H1 (cell line): ENCODE results near the gene NPFFR1. TPM values are rescaled to one million over a fixed set of nuclear protein-coding genes. Genes with fewer than 3 reads are reported as not detected.

ENCODE experiments used
- CTCF ChIA-PET: fragments of 300-600 bp; sonication (Branson Sonifier 250); formaldehyde crosslinking; loops from one replicate; lab custom pipeline; 2021; ENCODE audit not compliant: partially characterized antibody; lab: Charles Lee
- POLR2A ChIA-PET: fragments of 300-600 bp; sonication (Branson Sonifier 250); formaldehyde crosslinking; loops from one replicate; lab custom pipeline; 2021; ENCODE audit warnings: inconsistent platforms; ENCODE audit not compliant: partially characterized antibody; lab: Charles Lee
- DNase-seq, 2 experiments: peaks; one replicate each; pipeline versions ENCODE4 v3.0.0 to v3.0.0-alpha.2; 2010 to 2022; ENCODE audit warnings: low spot score in 2 of 2, low read depth in 1 of 2, mixed read lengths in 1 of 2
- FAIRE-seq: peaks from 2 replicates; lab custom pipeline; 2011; peaks lifted over from hg19 to GRCh38; lab: Jason Lieb, UNC
- H2AFZ ChIP-seq: 2 replicates; pipeline ENCODE4 v1.8.1; 2012; ENCODE audit warnings: low read length, inconsistent platforms
- H2AK5ac ChIP-seq: 2 replicates; pipeline ENCODE4 v1.6.1; 2013; ENCODE audit warnings: low read depth, low read length
- H2BK120ac ChIP-seq: replicated peaks from 2 replicates; pipeline ENCODE3; 2013; ENCODE audit warnings: low read depth, low read length, inconsistent platforms
- H2BK12ac ChIP-seq: 2 replicates; pipeline ENCODE4 v1.6.1; 2013; ENCODE audit warnings: low read depth, low read length
- H2BK15ac ChIP-seq: 2 replicates; pipeline ENCODE4 v1.6.1; 2013; ENCODE audit warnings: low read length
- H2BK20ac ChIP-seq: 2 replicates; pipeline ENCODE4 v1.6.1; 2013; ENCODE audit warnings: low read length
- H2BK5ac ChIP-seq: 2 replicates; pipeline ENCODE4 v1.6.1; 2013; ENCODE audit warnings: low read depth, low read length
- H3K14ac ChIP-seq: 2 replicates; pipeline ENCODE4 v1.6.1; 2013; ENCODE audit warnings: inconsistent platforms; ENCODE audit not compliant: insufficient read length
- H3K18ac ChIP-seq: 2 replicates; pipeline ENCODE4 v1.6.1; 2013; ENCODE audit warnings: low read length; ENCODE audit errors: extremely low read depth
- H3K23ac ChIP-seq: 2 replicates; pipeline ENCODE4 v1.6.1; 2013; ENCODE audit warnings: inconsistent platforms; ENCODE audit not compliant: insufficient read length
- H3K23me2 ChIP-seq: 2 replicates; pipeline ENCODE4 v1.6.1; 2013; ENCODE audit warnings: low read depth, low read length
- H3K27ac ChIP-seq: 2 replicates; pipeline ENCODE4 v1.6.1; 2011; ENCODE audit warnings: low read depth, low read length, inconsistent platforms
- H3K27me3 ChIP-seq, 4 experiments: replicated peaks in 1 of 4; 1 replicate in 1 of 4; 2 replicates in 3 of 4; pipeline versions ENCODE4 v1.6.1 to v1.8.1; 2011 to 2013; ENCODE audit warnings: low read length in 3 of 4, mild to moderate bottlenecking in 3 of 4, inconsistent platforms in 2 of 4, mixed read lengths in 2 of 4, moderate library complexity in 1 of 4; ENCODE audit not compliant: control insufficient read depth in 3 of 4, insufficient read depth in 3 of 4; ENCODE audit errors: extremely low read depth in 1 of 4
- H3K36me3 ChIP-seq, 4 experiments: 2 replicates each; pipeline versions ENCODE4 v1.6.1 to v1.8.1; 2011 to 2013; ENCODE audit warnings: mild to moderate bottlenecking in 4 of 4, low read length in 3 of 4, moderate library complexity in 2 of 4, control low read depth in 1 of 4, inconsistent platforms in 1 of 4; ENCODE audit not compliant: insufficient read depth in 4 of 4, control insufficient read depth in 2 of 4
- H3K4ac ChIP-seq: replicated peaks from 2 replicates; pipeline ENCODE3; 2013; ENCODE audit warnings: low read length, low read depth, mixed read lengths, inconsistent platforms; ENCODE audit not compliant: insufficient read length
- H3K4me1 ChIP-seq, 4 experiments: replicated peaks in 1 of 4; 1 replicate in 1 of 4; 2 replicates in 3 of 4; pipeline versions ENCODE4 v1.6.1 to v1.8.1; 2011 to 2013; ENCODE audit warnings: low read length in 3 of 4, inconsistent platforms in 2 of 4, mixed read lengths in 1 of 4; ENCODE audit not compliant: insufficient read depth in 4 of 4, control insufficient read depth in 3 of 4
- H3K4me2 ChIP-seq, 2 experiments: 2 replicates each; pipeline versions ENCODE4 v1.6.1 to v1.8.1; 2011 to 2013; ENCODE audit warnings: low read depth in 2 of 2, low read length in 2 of 2, control low read depth in 1 of 2, inconsistent platforms in 1 of 2, mild to moderate bottlenecking in 1 of 2; ENCODE audit not compliant: insufficient read depth in 1 of 2
- H3K4me3 ChIP-seq, 4 experiments: fragments of 200-600, 300-600 bp in 1 of 4; sonication (generic), shearing (Covaris generic), sonication (Bioruptor Twin) in 1 of 4; 2 replicates each; pipeline versions ENCODE4 v1.5.1 to v1.8.1; 2011 to 2016; ENCODE audit warnings: low read length in 4 of 4, low read depth in 3 of 4, control low read depth in 2 of 4, inconsistent platforms in 2 of 4, mild to moderate bottlenecking in 2 of 4, mixed read lengths in 1 of 4, moderate library complexity in 1 of 4; ENCODE audit not compliant: insufficient read depth in 2 of 4; ENCODE audit errors: extremely low read depth in 1 of 4
- H3K56ac ChIP-seq: replicated peaks from 2 replicates; pipeline ENCODE3; 2013; ENCODE audit warnings: low read depth, mild to moderate bottlenecking, mixed read lengths, low read length, inconsistent platforms; ENCODE audit not compliant: insufficient read length
- H3K79me1 ChIP-seq: 2 replicates; pipeline ENCODE4 v1.6.1; 2013; ENCODE audit warnings: low read depth, low read length, control low read depth
- H3K79me2 ChIP-seq, 2 experiments: 2 replicates each; pipeline versions ENCODE4 v1.6.1 to v1.8.1; 2012 to 2013; ENCODE audit warnings: low read length in 2 of 2, mild to moderate bottlenecking in 2 of 2, inconsistent platforms in 1 of 2; ENCODE audit not compliant: insufficient read depth in 2 of 2, control insufficient read depth in 1 of 2
- H3K9ac ChIP-seq, 4 experiments: replicated peaks in 1 of 4; 1 replicate in 1 of 4; 2 replicates in 3 of 4; pipeline versions ENCODE4 v1.6.1 to v1.8.1; 2011 to 2013; ENCODE audit warnings: low read depth in 3 of 4, low read length in 3 of 4, control low read depth in 2 of 4, mild to moderate bottlenecking in 2 of 4, moderate library complexity in 2 of 4, inconsistent platforms in 1 of 4; ENCODE audit errors: extremely low read depth in 1 of 4
- H3K9me3 ChIP-seq, 2 experiments: 2 replicates each; pipeline versions ENCODE4 v1.6.1 to v1.8.1; 2012 to 2013; ENCODE audit warnings: mild to moderate bottlenecking in 2 of 2, moderate library complexity in 2 of 2, control low read depth in 1 of 2, inconsistent platforms in 1 of 2, low read depth in 1 of 2, low read length in 1 of 2, mixed read lengths in 1 of 2; ENCODE audit not compliant: insufficient read depth in 2 of 2
- H4K20me1 ChIP-seq, 2 experiments: replicated peaks in 1 of 2; 2 replicates each; pipeline versions ENCODE3 to v1.8.1; 2011 to 2013; ENCODE audit warnings: inconsistent platforms in 2 of 2, low read length in 2 of 2, mild to moderate bottlenecking in 1 of 2; ENCODE audit not compliant: insufficient read depth in 2 of 2, control insufficient read depth in 1 of 2
- H4K5ac ChIP-seq: 2 replicates; pipeline ENCODE4 v1.6.1; 2013; ENCODE audit warnings: low read length, low read depth, mixed read lengths, inconsistent platforms; ENCODE audit not compliant: insufficient read length
- H4K8ac ChIP-seq: 2 replicates; pipeline ENCODE4 v1.8.0; 2013; ENCODE audit warnings: mild to moderate bottlenecking, moderate library complexity, low read length, inconsistent platforms; ENCODE audit not compliant: insufficient read depth; ENCODE audit errors: extremely low read depth
- H4K91ac ChIP-seq: replicated peaks from 2 replicates; pipeline ENCODE3; 2013; ENCODE audit warnings: low read length, mixed read lengths, inconsistent platforms; ENCODE audit not compliant: insufficient read length
- CBX8 ChIP-seq: fragments of 300-800, 300-1000 bp; sonication (generic); IDR thresholded peaks from 2 replicates; pipeline ENCODE4 v1.7.1; 2016; ENCODE audit warnings: low read depth, low read length, borderline replicate concordance
- CTCF ChIP-seq, 3 experiments: IDR thresholded peaks; 1 replicate in 2 of 3; 2 replicates in 1 of 3; pipeline versions ENCODE4 v1.5.1 to v1.6.1; 2011; ENCODE audit warnings: low read length in 3 of 3, mild to moderate bottlenecking in 3 of 3, inconsistent platforms in 2 of 3, low read depth in 1 of 3, moderate library complexity in 1 of 3; ENCODE audit not compliant: insufficient read depth in 1 of 3; ENCODE audit errors: control extremely low read depth in 1 of 3
- EP300 ChIP-seq, 2 experiments: IDR thresholded peaks; 1 replicate in 1 of 2; 2 replicates in 1 of 2; pipeline ENCODE4 v1.6.1; 2011 to 2012; ENCODE audit warnings: low read depth in 2 of 2, low read length in 2 of 2, mild to moderate bottlenecking in 2 of 2, borderline replicate concordance in 1 of 2, inconsistent platforms in 1 of 2, moderate library complexity in 1 of 2
- FOSL1 ChIP-seq: IDR thresholded peaks from 2 replicates; pipeline ENCODE4 v1.6.1; 2011; ENCODE audit warnings: mild to moderate bottlenecking, low read depth, low read length, moderate library complexity; ENCODE audit not compliant: insufficient read depth
- KDM1A ChIP-seq: fragments of 200-600, 300-600 bp; sonication (generic); IDR thresholded peaks from 2 replicates; pipeline ENCODE4 v1.7.1; 2016; ENCODE audit warnings: mild to moderate bottlenecking, low read length, borderline replicate concordance
- RAD21 ChIP-seq, 2 experiments: IDR thresholded peaks in 1 of 2; conservative IDR thresholded peaks in 1 of 2; 2 replicates each; pipeline ENCODE4 v1.6.1; 2011; ENCODE audit warnings: low read depth in 2 of 2, low read length in 2 of 2, improper control_type of control experiment in 1 of 2, inconsistent platforms in 1 of 2, mild to moderate bottlenecking in 1 of 2, moderate library complexity in 1 of 2
- RBBP5 ChIP-seq: IDR thresholded peaks from 2 replicates; pipeline ENCODE4 v1.7.1; 2012; ENCODE audit warnings: low read depth, mild to moderate bottlenecking, inconsistent platforms, low read length, moderate library complexity, borderline replicate concordance
- YY1 ChIP-seq: IDR thresholded peaks from 2 replicates; pipeline ENCODE4 v1.6.1; 2011; ENCODE audit warnings: low read depth, mild to moderate bottlenecking, low read length
- WGBS, 2 experiments: shearing (Covaris generic) in 1 of 2; methylation state at CpG; one replicate each; pipeline versions ENCODE4 v1.1.6 to v1.1.7; 2013 to 2015; ENCODE audit warnings: low lambda C conversion rate in 2 of 2, mixed read lengths in 2 of 2, inconsistent platforms in 1 of 2, low coverage in 1 of 2, missing lambda C conversion rate in 1 of 2; ENCODE audit not compliant: insufficient replicate concordance in 2 of 2, insufficient coverage in 1 of 2, insufficient read length in 1 of 2; ENCODE audit errors: extremely low coverage in 1 of 2, missing lambda C conversion rate in 1 of 2; 5-methylcytosine and 5-hydroxymethylcytosine counted together
- polyA plus RNA-seq, 7 experiments: library from polyadenylated mRNA; depleted of rRNA in 3 of 7; stranded (reverse) in 5 of 7; unstranded in 2 of 7; fragments of >200 nt in 5 of 7; fragments of 200-250 nt in 2 of 7; gene quantifications; 1 replicate in 5 of 7; 2 replicates in 1 of 7; 4 replicates in 1 of 7; pipeline versions ENCODE4 v1.2.1 to v1.2.3, GENCODE V29; 2011 to 2013; ENCODE audit warnings: missing spikeins in 2 of 7, mixed read lengths in 2 of 7
- total RNA-seq: library from RNA; stranded (reverse); fragmentation: NEBNext Ultra II Directional; extraction: Animal tissue kit (Norgen Biotek cat#: 25700); gene quantifications from 2 replicates; pipeline ENCODE4 v1.2.1, GENCODE V29; 2021

The NPFFR1 gene
- total and polyA plus RNA-seq, 2 of the 8 experiments (the other 6 are each of a cell fraction or from before 2014, with no cell fraction given) = 0.02 to 0.06 TPM

DNA sequence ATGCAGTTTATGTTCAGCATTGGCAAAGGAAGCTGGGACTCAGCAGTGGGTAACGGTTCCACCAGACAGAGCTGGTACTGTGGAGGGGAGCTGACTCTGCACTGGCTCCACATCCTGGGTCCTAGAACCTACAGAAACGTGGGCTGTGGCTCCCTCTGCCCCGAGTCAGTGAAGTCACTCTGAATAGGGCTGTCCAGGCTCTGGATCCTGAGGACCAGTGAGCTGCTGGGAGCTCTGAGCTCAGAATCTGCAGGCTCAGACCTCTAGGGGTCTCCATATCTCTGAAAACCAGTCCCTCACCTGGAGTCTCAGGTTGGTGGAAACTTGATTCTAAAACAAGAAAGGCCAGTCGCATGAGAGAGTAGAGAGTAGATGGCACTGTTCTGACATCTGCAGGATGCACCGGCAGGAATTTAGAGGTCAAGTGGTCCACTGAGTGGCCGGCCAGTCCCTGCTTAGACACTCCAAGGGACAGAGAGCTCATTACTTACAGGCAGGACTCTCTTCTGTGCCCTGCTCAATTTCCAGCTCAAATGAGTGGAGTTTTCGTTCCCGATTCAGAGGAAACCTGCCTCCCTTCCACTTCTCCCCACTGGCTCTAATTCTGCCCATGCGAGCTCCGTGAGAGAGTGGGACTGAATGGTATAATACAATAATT, 18.6 kb downstream of the NPFFR1 start:
- no peaks in the 10 kb centered on the region for H3K4me1 ChIP-seq
- H2AK5ac ChIP-seq = no peak overlapping the region
- 70% methylated on average over 10 of the region's 10 CpGs; no CpG with 5 or more reads in 1 of the 2 experiments for WGBS, 2 experiments
- H4K91ac ChIP-seq = no peak overlapping the region
- H4K8ac ChIP-seq = no peak overlapping the region
- H2AFZ ChIP-seq = 0 out of 2 replicates have a peak overlapping the region, but pooled peaks have one; percentile 54
- H2BK15ac ChIP-seq = peak overlapping the region; percentile 12; the same call in 1 of the 2 replicates
- CTCF ChIA-PET = interaction anchor here (0.6 to 17.4 kb wide), 53 partner anchors 9 to 504 kb away, joined by 3 to 329 read pairs (median 4); partner anchors contain the start of genes PPA1 and TYSND1
- no peak overlapping the region for H3K23ac ChIP-seq
- H3K4me3 ChIP-seq = no peak overlapping the region
- POLR2A ChIA-PET = interaction anchor here (0.6 to 1.3 kb wide), 2 partner anchors 29 to 31 kb away, joined by 3 to 5 read pairs; no protein-coding TSS in a partner anchor
- FAIRE-seq (no peak), DNase-seq (peak; percentile 57)
- no peaks in the 10 kb centered on the region for H4K20me1 ChIP-seq
- H3K18ac ChIP-seq = no peak overlapping the region
- H3K27me3 ChIP-seq = no peaks in the 10 kb centered on the region
- H3K79me2 ChIP-seq = no peaks in the 10 kb centered on the region
- no peak overlapping the region for H4K5ac ChIP-seq
- no peak overlapping the region for H2BK12ac ChIP-seq
- H3K56ac ChIP-seq = no peak overlapping the region
- no peak overlapping the region for H2BK5ac ChIP-seq
- H3K4ac ChIP-seq = no peak overlapping the region
- no peak overlapping the region for H3K14ac ChIP-seq
- no peak overlapping the region for H3K9ac ChIP-seq
- H3K36me3 ChIP-seq = no peaks in the 10 kb centered on the region
- H3K23me2 ChIP-seq = no peaks in the 10 kb centered on the region
- H3K79me1 ChIP-seq = no peaks in the 10 kb centered on the region
- no peak overlapping the region for H3K4me2 ChIP-seq
- no peak overlapping the region for H3K27ac ChIP-seq
- no peak overlapping the region for H2BK120ac ChIP-seq
- 0 out of 4 replicates have a peak, but pooled peaks cover 0 to 3% of the 10 kb centered on the region in 2 experiments for H3K9me3 ChIP-seq
- H2BK20ac ChIP-seq = no peak overlapping the region
- TF ChIP-seq YY1 (0 out of 2 replicates have a peak, but pooled peaks have one; percentile 29), FOSL1 (no peak), CTCF (IDR thresholded peaks at IDR 0.05; ENCODE audit: control extremely low read depth in 1 of 3, insufficient read depth in 1 of 3, low read depth in 1 of 3, low read length in 3 of 3) (peak; percentile 43 to 82 (median 79)), KDM1A (peak; percentile 32; the same call in 1 of the 2 replicates), CBX8 (no peak), RAD21 (IDR thresholded peaks at IDR 0.05 in 1 of 2, conservative IDR thresholded peaks at IDR 0.05 in 1 of 2; ENCODE audit: low read depth in 2 of 2, low read length in 2 of 2) (peak; percentile 67 to 81), EP300 (IDR thresholded peaks at IDR 0.05; ENCODE audit: borderline replicate concordance in 1 of 2, low read depth in 2 of 2, low read length in 2 of 2) (no peak), RBBP5 (no peak)
